HFF-Myc (cell line): Measurements from ENCODE around the gene MLLT3.

Source experiments
- DNase-seq: peaks from one replicate; pipeline ENCODE4 v3.0.0-alpha.2; 2011; ENCODE audit warnings: low read depth; ENCODE audit errors: extremely low read depth
- H3K4me3 ChIP-seq: replicated peaks from 2 replicates; pipeline ENCODE4 v1.5.1; 2011; ENCODE audit warnings: low read depth, mild to moderate bottlenecking, control low read depth, low read length
- CTCF ChIP-seq: IDR thresholded peaks from 2 replicates; pipeline ENCODE4 v1.5.1; 2012; ENCODE audit warnings: mild to moderate bottlenecking, low read depth, low read length, control low read depth; ENCODE audit errors: missing control alignments

Gene MLLT3

GRCh38 chr9:20292002-20292401, 330.3 kb downstream of the MLLT3 start:
- no peak overlapping the region for H3K4me3 ChIP-seq
- peak; percentile 22 for DNase-seq
- no peak for TF ChIP-seq CTCF
